Spleen (tissue), 11 donors: ENCODE data around the gene GRIK4. TPM values are rescaled to one million over a fixed set of nuclear protein-coding genes. Genes with fewer than 3 reads are reported as not detected.

Experiments used
- DNase-seq: peaks from one replicate; pipeline ENCODE4 v3.0.0-alpha.2; 2020
- H3K27ac ChIP-seq, 8 donors: fragments of 200-600 bp; sonication (generic) in 7 of 8; 1 replicate in 4 of 8; 2 replicates in 4 of 8; pipeline versions ENCODE4 v1.5.0 to v1.8.0; 2016 to 2021; ENCODE audit warnings: inconsistent platforms in 4 of 8, mild to moderate bottlenecking in 4 of 8, moderate library complexity in 1 of 8
- H3K27me3 ChIP-seq, 7 donors: fragments of 200-600 bp; sonication (generic) in 6 of 7; replicated peaks in 1 of 7; 1 replicate in 4 of 7; 2 replicates in 3 of 7; pipeline versions ENCODE4 v1.5.0 to v1.8.0; 2016 to 2021; ENCODE audit warnings: inconsistent platforms in 3 of 7, mild to moderate bottlenecking in 1 of 7
- H3K36me3 ChIP-seq, 6 donors: fragments of 200-600 bp; sonication (generic) in 5 of 6; 1 replicate in 4 of 6; 2 replicates in 2 of 6; pipeline versions ENCODE4 v1.5.0 to v1.8.0; 2016 to 2021; ENCODE audit warnings: inconsistent platforms in 2 of 6
- H3K4me1 ChIP-seq, 6 donors: fragments of 200-600 bp; sonication (generic) in 5 of 6; 1 replicate in 3 of 6; 2 replicates in 3 of 6; pipeline versions ENCODE4 v1.5.0 to v1.8.0; 2016 to 2021; ENCODE audit warnings: inconsistent platforms in 3 of 6
- H3K4me3 ChIP-seq, 8 donors: fragments of 200-600 bp; sonication (generic) in 7 of 8; 1 replicate in 4 of 8; 2 replicates in 4 of 8; pipeline versions ENCODE4 v1.5.0 to v1.8.0; 2016 to 2021; ENCODE audit warnings: inconsistent platforms in 4 of 8, mild to moderate bottlenecking in 4 of 8, moderate library complexity in 2 of 8
- H3K9me3 ChIP-seq, 8 donors: fragments of 200-600 bp; sonication (generic) in 7 of 8; 1 replicate in 4 of 8; 2 replicates in 4 of 8; pipeline versions ENCODE4 v1.5.0 to v1.8.0; 2016 to 2021; ENCODE audit warnings: inconsistent platforms in 4 of 8
- POLR2A ChIP-seq, 3 donors: fragments of 450-650 bp; IDR thresholded peaks; one replicate each; pipeline ENCODE4 v1.5.1; 2017; ENCODE audit warnings: antibody characterized with exemption in 3 of 3, mild to moderate bottlenecking in 1 of 3
- POLR2AphosphoS5 ChIP-seq, 3 donors: sonication (generic); formaldehyde crosslinking; IDR thresholded peaks; one replicate each; pipeline ENCODE4 v1.5.1; 2017; ENCODE audit warnings: antibody characterized with exemption in 3 of 3
- WGBS, 5 donors: extraction: QIAGEN DNeasy Blood & Tissue Kit in 3 of 5; methylation state at CpG; one replicate each; pipeline versions ENCODE4 v1.1.5 to v1.1.7; 2013 to 2018; 5-methylcytosine and 5-hydroxymethylcytosine counted together
- intact Hi-C: fragments of 100-400 bp; cut with DNase I; formaldehyde crosslinking; loops from one replicate; pipeline ENCODE4 v1.15.0; 2023; ENCODE audit warnings: low total_unique reads
- polyA plus RNA-seq, 3 donors: library from polyadenylated mRNA; stranded (reverse); fragments of 200-250 nt; gene quantifications; one replicate each; pipeline ENCODE4 v1.2.1, GENCODE V29; 2013
- total RNA-seq, 7 donors: library from RNA; depleted of rRNA in 3 of 7; stranded (reverse); fragments of >200 nt in 3 of 7; fragmentation: NEBNext Ultra II Directional in 4 of 7; extraction: Animal tissue kit (Norgen Biotek cat#: 25700) in 4 of 7; gene quantifications; one replicate each; pipeline versions ENCODE4 v1.1.0 to v1.2.1, GENCODE V29; 2016 to 2021
- TF ChIP-seq, protein P1 (sequence below), 11 experiments: fragments of 200-600 bp in 7 of 11; fragments of 450-650 bp in 4 of 11; sonication (generic) in 4 of 11; IDR thresholded peaks in 8 of 11; conservative IDR thresholded peaks in 3 of 11; 1 replicate in 7 of 11; 2 replicates in 4 of 11; pipeline versions ENCODE4 v1.4.0 to v1.8.0; 2016 to 2021; ENCODE audit warnings: antibody characterized with exemption in 11 of 11, inconsistent platforms in 4 of 11, mild to moderate bottlenecking in 1 of 11
- donor health status: healthy with polysubstance abuse.
- donor health status: DM: no; HTN: no; CAD: no; lungs with moderate emphysema.
- donor health status: DM: no; HTN: no; CAD: no.
- donor health status: Bipolar disorder and iron deficiency.
- donor health status: healthy.
- donor health status: DM: no; HTN: no; CAD: no.
- donor health status: DM: yes; HTN: yes; CAD: no.

Gene GRIK4
- total and polyA plus RNA-seq, 10 donors: 0.04 to 2.4 (median 0.59) TPM

DNA sequence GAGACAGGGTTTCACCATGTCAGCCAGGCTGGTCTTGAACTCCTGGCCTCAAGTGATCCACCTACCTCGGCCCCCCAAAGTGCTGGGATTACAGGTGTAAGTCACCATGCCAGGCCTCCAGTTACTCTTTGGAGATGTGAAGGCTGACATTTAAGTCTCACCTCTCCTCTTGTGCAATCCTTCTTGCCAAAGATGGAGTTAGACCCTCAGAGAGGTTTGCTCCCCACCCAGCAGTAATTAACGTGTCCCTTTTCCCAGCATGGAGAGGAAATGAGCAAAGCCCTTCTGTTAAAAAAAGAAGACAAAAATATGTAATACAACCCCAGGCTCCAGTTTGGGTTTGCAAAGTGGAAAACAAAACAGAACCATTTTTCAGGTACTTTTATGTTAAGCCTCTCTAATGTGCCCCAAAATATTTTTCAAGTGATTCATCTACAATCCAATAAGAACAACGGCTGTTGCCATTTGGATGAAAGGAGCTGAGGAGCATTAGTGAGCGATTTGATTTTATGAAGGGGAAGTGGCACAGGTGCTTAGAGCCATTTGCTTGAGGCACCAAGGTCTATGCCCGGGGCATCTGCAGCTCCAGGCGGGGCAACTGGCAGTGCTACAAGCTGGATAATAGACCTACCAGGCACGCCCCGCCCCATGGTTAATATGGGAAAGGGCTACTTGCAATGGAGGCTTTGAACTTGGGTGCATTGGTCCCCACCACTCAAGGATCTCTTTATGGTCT, 57.2 kb downstream of the GRIK4 start:
- 75 to 89% (median 87%) methylated on average over 8 of the region's 8 CpGs for WGBS, 5 donors
- peak; percentile 40 for DNase-seq
- no peaks in the 10 kb centered on the region for H3K9me3 ChIP-seq
- H3K36me3 ChIP-seq: no peaks in the 10 kb centered on the region
- H3K4me1 ChIP-seq: peaks cover 14 to 22% (median 17%) of the 10 kb centered on the region in 6 donors
- intact Hi-C loops: no loop called here
- TF ChIP-seq POLR2A (IDR thresholded peaks at IDR 0.05) (no peak), POLR2AphosphoS5 (IDR thresholded peaks at IDR 0.05) (no peak)
- TF ChIP-seq, protein P1, sequence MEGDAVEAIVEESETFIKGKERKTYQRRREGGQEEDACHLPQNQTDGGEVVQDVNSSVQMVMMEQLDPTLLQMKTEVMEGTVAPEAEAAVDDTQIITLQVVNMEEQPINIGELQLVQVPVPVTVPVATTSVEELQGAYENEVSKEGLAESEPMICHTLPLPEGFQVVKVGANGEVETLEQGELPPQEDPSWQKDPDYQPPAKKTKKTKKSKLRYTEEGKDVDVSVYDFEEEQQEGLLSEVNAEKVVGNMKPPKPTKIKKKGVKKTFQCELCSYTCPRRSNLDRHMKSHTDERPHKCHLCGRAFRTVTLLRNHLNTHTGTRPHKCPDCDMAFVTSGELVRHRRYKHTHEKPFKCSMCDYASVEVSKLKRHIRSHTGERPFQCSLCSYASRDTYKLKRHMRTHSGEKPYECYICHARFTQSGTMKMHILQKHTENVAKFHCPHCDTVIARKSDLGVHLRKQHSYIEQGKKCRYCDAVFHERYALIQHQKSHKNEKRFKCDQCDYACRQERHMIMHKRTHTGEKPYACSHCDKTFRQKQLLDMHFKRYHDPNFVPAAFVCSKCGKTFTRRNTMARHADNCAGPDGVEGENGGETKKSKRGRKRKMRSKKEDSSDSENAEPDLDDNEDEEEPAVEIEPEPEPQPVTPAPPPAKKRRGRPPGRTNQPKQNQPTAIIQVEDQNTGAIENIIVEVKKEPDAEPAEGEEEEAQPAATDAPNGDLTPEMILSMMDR (IDR thresholded peaks at IDR 0.05 in 8 of 11, conservative IDR thresholded peaks at IDR 0.05 in 3 of 11): no peak
- no peak overlapping the region for H3K4me3 ChIP-seq
- H3K27me3 ChIP-seq: peaks cover 2 to 43% (median 18%) of the 10 kb centered on the region in 7 donors
- no peak overlapping the region for H3K27ac ChIP-seq

GRCh38 chr11:120569861-120570260, 58.3 kb downstream of the GRIK4 start:
- Histone ChIP-seq H3K9me3 (no peaks in the 10 kb centered on the region), H3K4me3 (no peak overlapping the region), H3K4me1 (peaks cover 4 to 10% (median 7%) of the 10 kb centered on the region in 6 donors), H3K27ac (no peak overlapping the region), H3K27me3 (peaks cover 0 to 32% (median 7%) of the 10 kb centered on the region in 7 donors), H3K36me3 (no peaks in the 10 kb centered on the region)
- WGBS, 5 donors: 68 to 82% (median 72%) methylated on average over 7 of the region's 7 CpGs
- intact Hi-C loops: no loop called here
- DNase-seq: peak; percentile 29
- TF ChIP-seq POLR2A (IDR thresholded peaks at IDR 0.05) (no peak), POLR2AphosphoS5 (IDR thresholded peaks at IDR 0.05) (no peak)
- TF ChIP-seq, protein P1 (IDR thresholded peaks at IDR 0.05 in 8 of 11, conservative IDR thresholded peaks at IDR 0.05 in 3 of 11): no peak

DNA sequence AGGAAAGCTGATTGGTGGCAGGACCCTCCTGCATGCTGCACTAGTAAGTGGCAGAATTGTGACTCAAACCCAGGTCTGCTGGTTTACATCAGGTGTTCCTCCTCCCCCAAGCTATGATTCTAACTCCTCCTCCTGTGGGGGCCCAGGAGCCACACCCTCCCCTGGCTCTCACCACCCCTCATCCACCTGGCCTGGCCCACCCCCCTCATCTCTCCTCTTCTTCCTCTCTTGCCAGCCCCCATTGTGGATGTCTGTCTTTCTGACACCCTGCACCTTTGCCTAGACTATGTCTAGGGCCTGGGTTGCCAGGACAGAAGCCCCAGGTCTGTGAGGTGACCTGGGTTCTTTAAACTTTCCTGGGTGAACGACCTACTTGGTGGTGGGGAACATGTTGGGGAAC, 59.9 kb downstream of the GRIK4 start:
- Histone ChIP-seq H3K36me3 (no peaks in the 10 kb centered on the region), H3K4me1 (no peaks in the 10 kb centered on the region), H3K27me3 (peaks cover 0 to 19% (median 0%) of the 10 kb centered on the region in 7 donors), H3K27ac (no peak overlapping the region), H3K9me3 (no peaks in the 10 kb centered on the region), H3K4me3 (no peak overlapping the region)
- WGBS, 5 donors: 30 to 66% (median 60%) methylated on average over 1 of the region's 1 CpG
- intact Hi-C loops: no loop called here
- TF ChIP-seq POLR2A (IDR thresholded peaks at IDR 0.05) (no peak), POLR2AphosphoS5 (IDR thresholded peaks at IDR 0.05) (no peak)
- TF ChIP-seq, protein P1 (IDR thresholded peaks at IDR 0.05 in 8 of 11, conservative IDR thresholded peaks at IDR 0.05 in 3 of 11): no peak
- peak; percentile 23 for DNase-seq

DNA sequence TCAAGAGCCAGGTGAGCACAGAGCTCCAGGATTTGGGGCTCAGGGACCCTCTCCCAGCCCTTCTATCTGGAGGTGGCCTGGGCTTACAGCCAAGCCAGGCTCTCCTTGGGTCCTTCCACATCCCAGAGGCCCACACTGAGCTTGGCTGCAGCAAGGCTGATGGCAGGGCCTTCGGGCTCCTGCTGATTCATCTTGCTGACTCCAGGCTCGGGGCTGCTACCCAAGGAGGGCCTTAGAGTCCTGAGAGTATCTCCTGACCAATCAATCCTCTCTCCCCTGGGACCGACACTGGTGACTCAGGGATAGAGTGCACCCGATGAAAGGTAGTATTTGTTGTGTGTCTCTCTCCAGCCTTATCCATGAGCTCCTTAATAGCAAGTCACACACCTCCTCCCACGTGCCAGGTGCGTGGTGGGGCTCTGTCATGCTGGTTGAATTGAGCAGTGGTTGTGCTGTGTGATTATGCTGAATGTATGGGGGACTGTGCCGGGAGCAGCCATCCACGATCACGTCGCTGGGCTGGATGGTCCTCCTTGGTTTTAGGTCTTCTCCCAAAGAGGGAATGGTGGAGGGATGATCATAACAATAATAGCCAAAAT, 62.3 kb downstream of the GRIK4 start:
- Histone ChIP-seq H3K36me3 (no peaks in the 10 kb centered on the region), H3K9me3 (no peaks in the 10 kb centered on the region), H3K27ac (no peak overlapping the region), H3K27me3 (peaks cover 0 to 31% (median 0%) of the 10 kb centered on the region in 7 donors), H3K4me3 (no peak overlapping the region), H3K4me1 (no peaks in the 10 kb centered on the region)
- TF ChIP-seq, protein P1 (IDR thresholded peaks at IDR 0.05 in 8 of 11, conservative IDR thresholded peaks at IDR 0.05 in 3 of 11): no peak
- TF ChIP-seq POLR2AphosphoS5 (IDR thresholded peaks at IDR 0.05) (no peak), POLR2A (IDR thresholded peaks at IDR 0.05) (no peak)
- 85 to 97% (median 89%) methylated on average over 8 to 10 of the region's 10 CpGs for WGBS, 5 donors
- intact Hi-C loops: no loop called here
- DNase-seq: peak; percentile 52
